Activated CD8-positive, alpha-beta T cell treated with anti-CD3 and anti-CD28 coated beads for 36 hours (primary cell): ENCODE measurements around the gene BAIAP3. TPM values are rescaled to one million over a fixed set of nuclear protein-coding genes. Genes with fewer than 3 reads are reported as not detected.
"Not testable (repeated sequence)": the region's sequence is repeated elsewhere in the genome, so short reads cannot be mapped to it uniquely, and the experiment has no call there.

Experiments used
- ATAC-seq: fragments of 200-7000 bp; cut with Tn5 transposase; one replicate; pipeline ENCODE4 v1.10.0; 2021; ENCODE audit warnings: mild to moderate bottlenecking, moderate library complexity
- CTCF ChIA-PET: fragments of 350-600 bp; sonication (Branson Sonifier 250); formaldehyde crosslinking; loops from one replicate; lab custom pipeline; 2021; ENCODE audit warnings: antibody characterized with exemption; lab: Charles Lee
- POLR2A ChIA-PET: fragments of 350-600 bp; sonication (Branson Sonifier 250); formaldehyde crosslinking; loops from one replicate; lab custom pipeline; 2021; ENCODE audit warnings: antibody characterized with exemption; lab: Charles Lee
- DNase-seq: peaks from one replicate; pipeline ENCODE4 v3.0.0-alpha.2; 2020
- H3K27ac Mint-ChIP-seq: one replicate; pipeline ENCODE4 v1.8.0; 2021; ENCODE audit warnings: mild to moderate bottlenecking, mixed read lengths
- H3K27me3 Mint-ChIP-seq: one replicate; pipeline ENCODE4 v1.8.0; 2021; ENCODE audit warnings: mixed read lengths
- H3K36me3 Mint-ChIP-seq: one replicate; pipeline ENCODE4 v1.8.0; 2021; ENCODE audit warnings: low read depth, mixed read lengths
- H3K4me1 Mint-ChIP-seq: one replicate; pipeline ENCODE4 v1.8.0; 2021; ENCODE audit warnings: low read depth, mixed read lengths
- H3K4me3 Mint-ChIP-seq: one replicate; pipeline ENCODE4 v1.8.0; 2021; ENCODE audit warnings: mild to moderate bottlenecking, moderate library complexity, mixed read lengths
- H3K9me3 Mint-ChIP-seq: one replicate; pipeline ENCODE4 v1.8.0; 2021; ENCODE audit warnings: mixed read lengths
- CTCF ChIP-seq: fragments of 200-600 bp; IDR thresholded peaks from one replicate; pipeline ENCODE4 v1.8.0; 2022; ENCODE audit warnings: antibody characterized with exemption, mild to moderate bottlenecking
- intact Hi-C: fragments of 100-400 bp; cut with micrococcal nuclease; formaldehyde crosslinking; loops from one replicate; pipeline ENCODE4 v1.10.0; 2022
- total RNA-seq, 2 experiments: library from RNA; stranded (reverse); gene quantifications; one replicate each; pipeline ENCODE4 v1.2.3, GENCODE V29; 2021

The BAIAP3 gene
- total RNA-seq, 2 experiments from 2014 or later: 0.27 to 0.68 TPM

DNA sequence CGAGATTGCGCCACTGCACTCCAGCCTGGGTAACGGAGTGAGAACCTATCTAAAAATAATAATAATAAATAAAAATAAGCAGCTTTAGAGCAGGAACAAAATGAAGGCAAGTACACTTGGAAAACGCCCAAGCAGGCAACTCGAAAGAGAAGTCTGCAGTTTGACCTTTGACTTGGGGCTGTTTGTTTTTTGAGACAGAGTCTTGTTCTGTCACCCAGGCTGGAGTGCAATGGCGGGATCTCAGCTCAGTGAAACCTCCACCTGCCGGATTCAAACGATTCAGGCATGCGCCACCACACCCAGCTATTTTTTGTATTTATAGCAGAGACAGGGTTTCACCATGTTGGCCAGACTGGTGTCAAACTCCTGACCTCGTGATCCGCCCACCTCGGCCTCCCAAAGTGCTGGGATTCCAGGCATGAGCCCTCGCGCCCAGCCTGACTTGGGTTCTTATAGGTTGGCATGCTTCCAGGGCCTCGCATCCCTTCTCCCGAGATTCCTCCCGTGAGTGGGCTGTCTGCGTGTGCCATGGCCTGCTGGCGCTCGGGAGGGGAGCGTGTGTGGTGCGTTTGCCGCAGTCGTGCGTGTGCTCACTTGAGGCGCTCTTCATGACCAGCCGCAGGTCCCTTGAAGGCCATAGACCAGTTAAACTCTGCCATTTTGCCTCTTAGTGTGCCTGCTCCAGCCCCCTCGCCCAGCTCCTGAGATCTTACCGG lies 42.4 kb upstream of the BAIAP3 start:
- POLR2A ChIA-PET: no interaction called here
- no peaks in the 10 kb centered on the region for H3K36me3 Mint-ChIP-seq
- H3K4me3 Mint-ChIP-seq: no peak overlapping the region
- CTCF ChIA-PET: interaction anchor here (1.2 kb wide), 1 partner anchor 11 kb away, joined by 5 read pairs; no protein-coding TSS in a partner anchor
- H3K4me1 Mint-ChIP-seq: no peaks in the 10 kb centered on the region
- no peak for TF ChIP-seq CTCF
- no peak overlapping the region for H3K27ac Mint-ChIP-seq
- H3K9me3 Mint-ChIP-seq: no peaks in the 10 kb centered on the region
- DNase-seq (no peak), ATAC-seq (no peak)
- intact Hi-C loops: no loop called here
- peaks cover 34% of the 10 kb centered on the region for H3K27me3 Mint-ChIP-seq

GRCh38 chr16:1291576-1291974 lies 41.9 kb upstream of the BAIAP3 start:
- TF ChIP-seq CTCF: no peak
- H3K4me1 Mint-ChIP-seq: no peaks in the 10 kb centered on the region
- no peak overlapping the region for H3K4me3 Mint-ChIP-seq
- intact Hi-C loops: no loop called here
- peaks cover 34% of the 10 kb centered on the region for H3K27me3 Mint-ChIP-seq
- POLR2A ChIA-PET: no interaction called here
- no peak overlapping the region for H3K27ac Mint-ChIP-seq
- no peaks in the 10 kb centered on the region for H3K9me3 Mint-ChIP-seq
- CTCF ChIA-PET: interaction anchor here (1.2 kb wide), 1 partner anchor 10 kb away, joined by 5 read pairs; no protein-coding TSS in a partner anchor
- DNase-seq: no peak
- ATAC-seq: no peak
- no peaks in the 10 kb centered on the region for H3K36me3 Mint-ChIP-seq

GRCh38 chr16:1292208-1292607 lies 41.2 kb upstream of the BAIAP3 start:
- H3K36me3 Mint-ChIP-seq, ATAC-seq, POLR2A ChIA-PET, DNase-seq, intact Hi-C loops, H3K27ac Mint-ChIP-seq, H3K4me3 Mint-ChIP-seq, H3K9me3 Mint-ChIP-seq, H3K4me1 Mint-ChIP-seq: not testable (repeated sequence)
- CTCF ChIA-PET: interaction anchor here (1.5 kb wide), 1 partner anchor 9 kb away, joined by 6 read pairs; no protein-coding TSS in a partner anchor
- peaks cover 34% of the 10 kb centered on the region for H3K27me3 Mint-ChIP-seq

- DNase-seq, H3K36me3 Mint-ChIP-seq, H3K4me3 Mint-ChIP-seq, H3K9me3 Mint-ChIP-seq, H3K27ac Mint-ChIP-seq, ATAC-seq, intact Hi-C loops, H3K4me1 Mint-ChIP-seq: not testable (repeated sequence)
- peaks cover 31% of the 10 kb centered on the region for H3K27me3 Mint-ChIP-seq
- CTCF ChIA-PET: interaction anchor here (1.5 kb wide), 1 partner anchor 9 kb away, joined by 6 read pairs; no protein-coding TSS in a partner anchor
- POLR2A ChIA-PET: interaction anchor here (0.6 kb wide), 1 partner anchor 520 kb away, joined by 3 read pairs; no protein-coding TSS in a partner anchor
Measured at GRCh38 chr16:1292808-1293207, 40.6 kb upstream of the BAIAP3 start.

GRCh38 chr16:1293921-1294656 lies 39.4 kb upstream of the BAIAP3 start:
- intact Hi-C loops: no loop called here
- no peak for ATAC-seq
- Mint-ChIP-seq H3K27ac (no peak overlapping the region), H3K36me3 (no peaks in the 10 kb centered on the region), H3K27me3 (peaks cover 26% of the 10 kb centered on the region), H3K4me1 (peaks cover 5% of the 10 kb centered on the region), H3K9me3 (no peaks in the 10 kb centered on the region), H3K4me3 (no peak overlapping the region)
- no peak for DNase-seq
- POLR2A ChIA-PET: no interaction called here
- no peak for TF ChIP-seq CTCF
- CTCF ChIA-PET: no interaction called here
